DND-41 (cell line): ENCODE measurements around the gene ANKDD1B.

Experiments used
- EZH2 ChIP-seq: IDR thresholded peaks from 3 replicates; pipeline ENCODE4 v1.6.1; 2012; ENCODE audit warnings: borderline replicate concordance, low read depth, mild to moderate bottlenecking, moderate library complexity, low read length, inconsistent platforms; ENCODE audit not compliant: severe bottlenecking
- TF ChIP-seq, protein P1 (sequence below): IDR thresholded peaks from 2 replicates; pipeline ENCODE4 v1.5.1; 2012; ENCODE audit warnings: borderline replicate concordance, low read length, moderate library complexity, mild to moderate bottlenecking; ENCODE audit not compliant: poor library complexity, severe bottlenecking; ENCODE audit errors: extremely low read depth

DNA sequence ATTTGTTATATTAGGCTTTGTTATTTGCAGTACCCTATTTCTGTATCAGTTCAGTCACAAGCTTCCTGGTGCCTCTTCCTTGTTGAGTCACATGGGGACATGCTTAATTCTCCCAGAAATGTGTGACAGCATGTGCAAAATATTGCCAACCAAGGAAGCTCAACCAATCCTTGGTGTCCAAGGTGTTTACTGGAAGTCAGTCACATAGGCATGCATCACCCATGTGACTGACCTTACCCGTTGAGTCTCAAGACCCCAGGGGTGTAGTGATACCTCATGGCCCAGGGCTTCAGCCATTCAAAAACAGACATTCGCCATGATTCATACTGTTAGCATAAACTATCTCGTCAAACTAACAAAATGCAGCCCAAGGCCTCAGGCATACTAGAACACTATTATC lies 9.3 kb upstream of the ANKDD1B start:
- TF ChIP-seq EZH2 = no peak
- TF ChIP-seq, protein P1, sequence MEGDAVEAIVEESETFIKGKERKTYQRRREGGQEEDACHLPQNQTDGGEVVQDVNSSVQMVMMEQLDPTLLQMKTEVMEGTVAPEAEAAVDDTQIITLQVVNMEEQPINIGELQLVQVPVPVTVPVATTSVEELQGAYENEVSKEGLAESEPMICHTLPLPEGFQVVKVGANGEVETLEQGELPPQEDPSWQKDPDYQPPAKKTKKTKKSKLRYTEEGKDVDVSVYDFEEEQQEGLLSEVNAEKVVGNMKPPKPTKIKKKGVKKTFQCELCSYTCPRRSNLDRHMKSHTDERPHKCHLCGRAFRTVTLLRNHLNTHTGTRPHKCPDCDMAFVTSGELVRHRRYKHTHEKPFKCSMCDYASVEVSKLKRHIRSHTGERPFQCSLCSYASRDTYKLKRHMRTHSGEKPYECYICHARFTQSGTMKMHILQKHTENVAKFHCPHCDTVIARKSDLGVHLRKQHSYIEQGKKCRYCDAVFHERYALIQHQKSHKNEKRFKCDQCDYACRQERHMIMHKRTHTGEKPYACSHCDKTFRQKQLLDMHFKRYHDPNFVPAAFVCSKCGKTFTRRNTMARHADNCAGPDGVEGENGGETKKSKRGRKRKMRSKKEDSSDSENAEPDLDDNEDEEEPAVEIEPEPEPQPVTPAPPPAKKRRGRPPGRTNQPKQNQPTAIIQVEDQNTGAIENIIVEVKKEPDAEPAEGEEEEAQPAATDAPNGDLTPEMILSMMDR = no peak
